ENCODE results near the gene NDUFS4.
"Not testable (repeated sequence)": the region's sequence is repeated elsewhere in the genome, so short reads cannot be mapped to it uniquely, and the experiment has no call there.

NDUFS4 gene

DNA sequence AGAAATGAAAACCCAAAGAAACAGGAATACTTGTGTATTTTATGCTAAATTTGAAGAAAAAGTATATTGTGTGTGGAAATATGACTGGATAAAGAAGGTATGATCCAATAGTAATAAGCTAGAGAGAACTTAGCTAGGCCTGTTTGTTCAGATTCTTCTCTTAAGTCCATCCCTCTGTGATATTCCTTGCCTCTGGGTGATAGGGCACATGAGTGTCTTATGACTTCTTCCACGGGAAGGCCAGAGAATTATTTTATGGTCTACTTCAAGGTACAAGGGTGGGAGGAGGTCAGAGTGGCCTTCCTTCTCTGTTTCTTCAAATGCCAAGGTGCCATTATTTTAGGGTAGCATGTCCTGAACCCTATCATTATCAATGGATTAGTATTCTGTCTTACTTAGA lies 113.7 kb downstream of the NDUFS4 start:
- DNase-seq: no peak

GRCh38 chr5:53677632-53678031 lies 117.2 kb downstream of the NDUFS4 start:
- no peak for DNase-seq

- DNase-seq: no peak
Observed at GRCh38 chr5:53678981-53679660, 118.7 kb downstream of the NDUFS4 start.

- DNase-seq: no peak
Observed at GRCh38 chr5:53681079-53681478, 120.6 kb downstream of the NDUFS4 start.

DNA sequence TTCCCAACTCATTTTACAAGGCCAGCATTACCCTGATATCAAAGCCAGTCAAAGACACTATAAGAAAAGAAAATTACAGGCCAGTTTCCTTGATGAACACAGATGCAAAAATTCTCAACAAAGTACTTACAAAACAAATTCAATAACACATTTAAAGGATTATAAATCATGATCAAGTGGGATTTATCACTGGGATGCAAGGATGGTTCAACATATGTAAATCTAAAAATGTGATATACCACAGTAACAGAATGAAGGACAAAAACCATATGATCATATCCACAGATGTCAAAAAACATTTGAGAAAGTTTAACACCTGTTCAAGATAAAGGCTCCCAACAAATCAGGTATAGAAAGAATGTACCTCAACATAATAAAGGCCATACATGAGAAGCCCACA lies 130.6 kb downstream of the NDUFS4 start:
- no peak for DNase-seq

- DNase-seq: no peak
Observed at GRCh38 chr5:53694520-53695022, 134.1 kb downstream of the NDUFS4 start.

GRCh38 chr5:53710405-53710804 lies 150.0 kb downstream of the NDUFS4 start:
- DNase-seq: not testable (repeated sequence)

- no peak for DNase-seq
Observed at GRCh38 chr5:53712327-53712726, 151.9 kb downstream of the NDUFS4 start.

GRCh38 chr5:53713978-53714666 lies 153.7 kb downstream of the NDUFS4 start:
- no peak for DNase-seq

GRCh38 chr5:53714667-53715010 lies 154.2 kb downstream of the NDUFS4 start:
- no peak for DNase-seq

DNA sequence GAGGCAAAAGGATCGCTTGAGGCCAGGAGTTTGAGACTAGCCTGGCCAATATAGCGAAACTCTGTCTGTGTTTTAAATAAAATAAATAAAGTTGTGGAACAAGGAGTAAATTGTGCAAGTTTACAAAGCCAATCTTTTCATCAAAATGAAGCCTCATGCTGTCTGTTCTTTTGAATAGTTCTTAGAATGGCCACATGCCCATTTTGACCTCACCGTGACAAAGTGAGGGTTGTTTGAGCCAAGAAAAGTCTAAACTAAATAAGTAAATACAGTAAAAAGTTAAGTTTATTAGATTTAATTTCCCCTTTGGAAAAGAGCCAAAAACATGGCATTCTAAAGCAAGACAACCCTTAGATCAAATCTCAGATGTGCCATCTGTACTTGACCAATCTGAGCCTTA lies 165.7 kb downstream of the NDUFS4 start:
- no peak for DNase-seq

- no peak for DNase-seq
Observed at GRCh38 chr5:53730943-53731342, 170.5 kb downstream of the NDUFS4 start.

Data from CD4-positive, alpha-beta T cell treated with Interleukin-4 for 4 hours (primary cell).